Endothelial cell of umbilical vein (primary cell): ENCODE data around the gene TMEM119. TPM values are rescaled to one million over a fixed set of nuclear protein-coding genes. Genes with fewer than 3 reads are reported as not detected.

ENCODE experiments used
- BruUV-seq: library from RNA; stranded (reverse); fragments of 400-500 nt; replicated peaks from 2 replicates; lab custom pipeline; 2021; lab: Mats Ljungman, UMichigan
- CTCF ChIA-PET: fragments of 300-600, 350-600 bp; sonication (Branson Sonifier 250); formaldehyde crosslinking; loops from one replicate; lab custom pipeline; 2021; ENCODE audit warnings: antibody characterized with exemption, inconsistent platforms; lab: Charles Lee
- POLR2A ChIA-PET: fragments of 300-600, 350-600 bp; sonication (Branson Sonifier 250); formaldehyde crosslinking; loops from one replicate; lab custom pipeline; 2021; ENCODE audit warnings: antibody characterized with exemption, inconsistent platforms; lab: Charles Lee
- DNase-seq: peaks from one replicate; pipeline ENCODE4 v3.0.0-alpha.2; 2011; ENCODE audit warnings: low read depth, low spot score
- FAIRE-seq: peaks from 2 replicates; lab custom pipeline; 2011; peaks lifted over from hg19 to GRCh38; lab: Jason Lieb, UNC
- H2AFZ ChIP-seq: 2 replicates; pipeline ENCODE4 v1.6.0; 2012; ENCODE audit warnings: low read depth, low read length, control low read depth, inconsistent platforms
- H3K27ac ChIP-seq: 2 replicates; pipeline ENCODE4 v1.5.1; 2011; ENCODE audit warnings: low read depth, mild to moderate bottlenecking, control low read depth, low read length, moderate library complexity; ENCODE audit not compliant: insufficient read depth
- H3K27me3 ChIP-seq, 2 experiments: 2 replicates each; pipeline versions ENCODE4 v1.6.0 to v1.6.1; 2011; ENCODE audit warnings: low read length in 2 of 2, mixed read lengths in 1 of 2; ENCODE audit not compliant: control insufficient read depth in 2 of 2, insufficient read depth in 2 of 2
- H3K36me3 ChIP-seq, 2 experiments: 2 replicates in 1 of 2; 3 replicates in 1 of 2; pipeline ENCODE4 v1.5.1; 2011; ENCODE audit warnings: low read length in 2 of 2, mild to moderate bottlenecking in 1 of 2, moderate library complexity in 1 of 2; ENCODE audit not compliant: control insufficient read depth in 2 of 2, insufficient read depth in 2 of 2; ENCODE audit errors: extremely low read depth in 1 of 2
- H3K4me1 ChIP-seq: 3 replicates; pipeline ENCODE4 v1.5.1; 2011; ENCODE audit warnings: mild to moderate bottlenecking, low read length; ENCODE audit not compliant: control insufficient read depth, insufficient read depth; ENCODE audit errors: extremely low read depth
- H3K4me2 ChIP-seq: 2 replicates; pipeline ENCODE4 v1.6.1; 2011; ENCODE audit warnings: low read length, control low read depth, mixed read lengths; ENCODE audit not compliant: insufficient read depth
- H3K4me3 ChIP-seq, 3 experiments: fragments of 200-600 bp in 1 of 3; sonication (generic), shearing (Covaris generic) in 1 of 3; replicated peaks in 1 of 3; 2 replicates each; pipeline ENCODE4 v1.5.1; 2011 to 2016; ENCODE audit warnings: control low read depth in 3 of 3, low read length in 3 of 3, mild to moderate bottlenecking in 2 of 3, inconsistent platforms in 1 of 3, low read depth in 1 of 3, moderate library complexity in 1 of 3; ENCODE audit not compliant: insufficient read depth in 1 of 3
- H3K79me2 ChIP-seq: 2 replicates; pipeline ENCODE4 v1.6.0; 2012; ENCODE audit warnings: low read length, inconsistent platforms; ENCODE audit not compliant: control insufficient read depth, insufficient read depth
- H3K9ac ChIP-seq: replicated peaks from 2 replicates; pipeline ENCODE3; 2011; ENCODE audit warnings: low read length, control low read depth; ENCODE audit not compliant: insufficient read depth; ENCODE audit errors: extremely low read depth
- H3K9me1 ChIP-seq: replicated peaks from 3 replicates; pipeline ENCODE4 v1.6.0; 2011; ENCODE audit warnings: mild to moderate bottlenecking, low read length; ENCODE audit not compliant: control insufficient read depth, insufficient read depth; ENCODE audit errors: extremely low read depth
- H3K9me3 ChIP-seq: replicated peaks from 2 replicates; pipeline ENCODE4 v1.5.1; 2012; ENCODE audit warnings: low read length, inconsistent platforms; ENCODE audit not compliant: control insufficient read depth, insufficient read depth
- H4K20me1 ChIP-seq: replicated peaks from 2 replicates; pipeline ENCODE3; 2011; ENCODE audit warnings: mild to moderate bottlenecking, low read length; ENCODE audit not compliant: control insufficient read depth, insufficient read depth; ENCODE audit errors: extremely low read depth
- CTCF ChIP-seq, 2 donors: IDR thresholded peaks; 1 replicate in 1 of 2; 2 replicates in 1 of 2; pipeline ENCODE4 v1.5.1; 2011; ENCODE audit warnings: low read length in 2 of 2, mild to moderate bottlenecking in 2 of 2, moderate library complexity in 2 of 2, control low read depth in 1 of 2, inconsistent platforms in 1 of 2, low read depth in 1 of 2; ENCODE audit not compliant: insufficient read depth in 1 of 2; ENCODE audit errors: extremely low read depth in 1 of 2
- EZH2 ChIP-seq: IDR thresholded peaks from 2 replicates; pipeline ENCODE4 v1.6.1; 2012; ENCODE audit warnings: borderline replicate concordance, low read depth, mild to moderate bottlenecking, moderate library complexity, low read length, inconsistent platforms; ENCODE audit not compliant: severe bottlenecking
- FOS ChIP-seq: IDR thresholded peaks from 2 replicates; pipeline ENCODE4 v1.6.1; 2011; ENCODE audit warnings: mild to moderate bottlenecking, low read length, moderate library complexity, borderline replicate concordance; ENCODE audit not compliant: insufficient read depth
- GATA2 ChIP-seq: IDR thresholded peaks from 2 replicates; pipeline ENCODE4 v1.7.0; 2011; ENCODE audit warnings: low read depth, mild to moderate bottlenecking, moderate library complexity, mixed read lengths, low read length; ENCODE audit not compliant: insufficient read length, insufficient read depth
- JUN ChIP-seq: IDR thresholded peaks from 2 replicates; pipeline ENCODE4 v1.6.1; 2011; ENCODE audit warnings: borderline replicate concordance, low read depth; ENCODE audit not compliant: insufficient read length, insufficient read depth
- MAX ChIP-seq: IDR thresholded peaks from 2 replicates; pipeline ENCODE4 v1.6.1; 2011; ENCODE audit not compliant: insufficient read depth, insufficient read length
- MYC ChIP-seq: IDR thresholded peaks from one replicate; pipeline ENCODE4 v1.6.1; 2011; ENCODE audit warnings: mild to moderate bottlenecking, low read depth, low read length
- POLR2A ChIP-seq: IDR thresholded peaks from 2 replicates; pipeline ENCODE4 v1.6.1; 2012; ENCODE audit warnings: low read depth, mild to moderate bottlenecking, control low read depth, low read length
- POLR2AphosphoS5 ChIP-seq: IDR thresholded peaks from 2 replicates; pipeline ENCODE4 v1.6.1; 2012; ENCODE audit warnings: low read depth, mild to moderate bottlenecking, control low read depth, low read length, moderate library complexity; ENCODE audit not compliant: insufficient read depth
- dilution Hi-C: fragments of 300-500 bp; cut with MboI; formaldehyde crosslinking; loops from one replicate; pipeline ENCODE4 v1.15.0; 2019; ENCODE audit warnings: low sequenced_read_pairs; ENCODE audit not compliant: extremely low pct_ligation_motif_present
- intact Hi-C: fragments of 100-400 bp; cut with micrococcal nuclease; formaldehyde crosslinking; loops from one replicate; pipeline ENCODE4 v1.10.0; 2022
- polyA plus RNA-seq, 4 experiments: library from polyadenylated mRNA; depleted of rRNA in 3 of 4; stranded (reverse) in 3 of 4; unstranded in 1 of 4; fragments of >200 nt; gene quantifications; 2 replicates each; pipeline versions ENCODE4 v1.2.1 to v1.2.3, GENCODE V29; 2011 to 2012; ENCODE audit warnings: missing spikeins in 1 of 4
- total RNA-seq: library from RNA; stranded (reverse); gene quantifications from 2 replicates; pipeline ENCODE4 v1.2.3, GENCODE V29; 2021

The TMEM119 gene
- total and polyA plus RNA-seq, 2 donors (not counting 3 experiments of a cell fraction or from before 2014, with no cell fraction given), result not detected

DNA sequence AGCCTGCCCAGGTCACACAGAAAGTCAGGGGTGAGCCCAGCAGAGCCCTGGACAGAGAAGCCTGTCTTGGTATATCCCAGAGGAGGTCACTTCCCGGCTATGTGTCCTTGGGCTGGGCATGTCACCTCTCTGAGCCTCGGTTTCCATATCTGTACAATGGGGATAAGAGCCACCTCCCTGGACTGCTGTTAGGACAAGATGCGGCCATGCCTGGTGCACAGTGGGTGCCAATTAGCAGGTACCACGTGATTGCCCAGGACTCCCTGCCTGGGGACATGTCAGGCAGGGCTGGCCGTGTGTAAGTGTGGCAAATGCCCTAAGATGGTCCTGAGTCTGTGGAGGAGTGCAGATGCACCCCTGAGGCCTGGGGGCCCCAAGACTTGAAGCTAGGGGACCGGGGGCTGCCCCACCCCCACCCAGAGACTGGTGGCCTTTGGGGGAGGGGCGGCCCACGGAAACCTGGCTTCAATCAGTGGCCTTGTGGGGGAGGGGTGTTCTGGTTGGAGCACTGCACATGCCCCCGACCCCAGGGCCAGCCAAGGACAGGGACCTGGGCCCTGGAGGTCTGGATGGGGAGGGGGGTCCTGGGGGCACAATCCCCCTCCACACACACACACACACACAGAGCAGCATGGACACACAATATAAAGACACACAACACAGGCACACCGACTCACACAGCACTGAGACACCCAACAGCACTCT lies 878 bp downstream of the TMEM119 start:
- Histone ChIP-seq H3K9me3 (no peaks in the 10 kb centered on the region), H3K9me1 (no peaks in the 10 kb centered on the region), H3K9ac (no peak overlapping the region), H2AFZ (no peak overlapping the region), H3K36me3 (no peaks in the 10 kb centered on the region), H3K4me3 (no peak overlapping the region), H3K79me2 (no peaks in the 10 kb centered on the region), H3K27ac (no peak overlapping the region), H3K27me3 (no peaks in the 10 kb centered on the region), H4K20me1 (no peaks in the 10 kb centered on the region), H3K4me1 (no peaks in the 10 kb centered on the region), H3K4me2 (no peak overlapping the region)
- dilution Hi-C loops, result no loop called here
- DNase-seq (no peak), FAIRE-seq (no peak)
- ChIA-PET POLR2A (no interaction called here), CTCF (no interaction called here)
- no TSS peak for BruUV-seq
- intact Hi-C loops, result no loop called here
- TF ChIP-seq EZH2 (no peak), GATA2 (no peak), POLR2AphosphoS5 (no peak), MAX (no peak), MYC (no peak), CTCF (IDR thresholded peaks at IDR 0.05; ENCODE audit: extremely low read depth in 1 of 2, insufficient read depth in 1 of 2, low read depth in 1 of 2, low read length in 2 of 2) (no peak), JUN (no peak), POLR2A (no peak), FOS (no peak)
